CD14-positive monocyte (primary cell): ENCODE data around the gene SERINC1. TPM values are rescaled to one million over a fixed set of nuclear protein-coding genes. Genes with fewer than 3 reads are reported as not detected.

Experiments used
- DNase-seq, 3 donors: peaks; one replicate each; pipeline ENCODE4 v3.0.0-alpha.2; 2011 to 2022
- H2AFZ ChIP-seq: 2 replicates; pipeline ENCODE4 v1.6.0; 2012; ENCODE audit warnings: mild to moderate bottlenecking, low read depth, low read length, inconsistent platforms; ENCODE audit not compliant: insufficient read depth, poor library complexity, severe bottlenecking
- H3K27ac ChIP-seq, 2 donors: 1 replicate in 1 of 2; 2 replicates in 1 of 2; pipeline ENCODE4 v1.5.1; 2012 to 2013; ENCODE audit warnings: low read length in 2 of 2, control low read depth in 1 of 2, inconsistent platforms in 1 of 2, low read depth in 1 of 2, mild to moderate bottlenecking in 1 of 2
- H3K27me3 ChIP-seq, 2 donors: one replicate each; pipeline versions ENCODE4 v1.6.0 to v1.6.1; 2011 to 2013; ENCODE audit warnings: low read length in 2 of 2; ENCODE audit not compliant: control insufficient read depth in 2 of 2, insufficient read depth in 2 of 2
- H3K36me3 ChIP-seq, 2 donors: replicated peaks in 1 of 2; 1 replicate in 1 of 2; 2 replicates in 1 of 2; pipeline versions ENCODE4 v1.5.1 to v1.6.1; 2012 to 2013; ENCODE audit warnings: low read length in 2 of 2, control low read depth in 1 of 2, inconsistent platforms in 1 of 2, mild to moderate bottlenecking in 1 of 2; ENCODE audit not compliant: insufficient read depth in 2 of 2, control insufficient read depth in 1 of 2
- H3K4me1 ChIP-seq, 2 donors: 1 replicate in 1 of 2; 2 replicates in 1 of 2; pipeline versions ENCODE4 v1.5.1 to v1.6.1; 2012 to 2013; ENCODE audit warnings: low read length in 2 of 2, control low read depth in 1 of 2, inconsistent platforms in 1 of 2, mild to moderate bottlenecking in 1 of 2, moderate library complexity in 1 of 2; ENCODE audit not compliant: insufficient read depth in 2 of 2, control insufficient read depth in 1 of 2
- H3K4me2 ChIP-seq: replicated peaks from 2 replicates; pipeline ENCODE3; 2012; ENCODE audit warnings: low read length, moderate library complexity, mild to moderate bottlenecking; ENCODE audit not compliant: poor library complexity, severe bottlenecking; ENCODE audit errors: extremely low read depth
- H3K4me3 ChIP-seq, 3 experiments: fragments of 200-600 bp in 1 of 3; sonication (generic) in 1 of 3; replicated peaks in 1 of 3; 1 replicate in 2 of 3; 2 replicates in 1 of 3; pipeline ENCODE4 v1.5.1; 2011 to 2013; ENCODE audit warnings: low read length in 3 of 3, mild to moderate bottlenecking in 3 of 3, control low read depth in 2 of 3, low read depth in 2 of 3, inconsistent platforms in 1 of 3, moderate library complexity in 1 of 3
- H3K79me2 ChIP-seq: 2 replicates; pipeline ENCODE4 v1.6.0; 2012; ENCODE audit warnings: mild to moderate bottlenecking, control low read depth, inconsistent platforms, low read length, moderate library complexity; ENCODE audit not compliant: insufficient read depth
- H3K9ac ChIP-seq: 2 replicates; pipeline ENCODE4 v1.6.0; 2017; ENCODE audit warnings: low read length, mild to moderate bottlenecking; ENCODE audit not compliant: insufficient read depth, poor library complexity, severe bottlenecking
- H3K9me3 ChIP-seq, 2 donors: replicated peaks in 1 of 2; 1 replicate in 1 of 2; 2 replicates in 1 of 2; pipeline versions ENCODE4 v1.5.1 to v1.6.1; 2012 to 2013; ENCODE audit warnings: low read length in 2 of 2, control low read depth in 1 of 2; ENCODE audit not compliant: control insufficient read depth in 1 of 2, insufficient read depth in 1 of 2
- H4K20me1 ChIP-seq: 2 replicates; pipeline ENCODE4 v1.6.0; 2012; ENCODE audit warnings: mild to moderate bottlenecking, low read length, control low read depth, moderate library complexity; ENCODE audit not compliant: insufficient read depth
- H3K27ac Mint-ChIP-seq, 7 donors: one replicate each; pipeline ENCODE4 v1.8.0; 2020; ENCODE audit warnings: mild to moderate bottlenecking in 7 of 7, mixed read lengths in 7 of 7, moderate library complexity in 6 of 7, inconsistent platforms in 2 of 7
- H3K27me3 Mint-ChIP-seq, 3 donors: one replicate each; pipeline ENCODE4 v1.8.0; 2021 to 2022; ENCODE audit warnings: low read depth in 3 of 3, mild to moderate bottlenecking in 3 of 3, mixed read lengths in 3 of 3, moderate library complexity in 3 of 3, inconsistent platforms in 1 of 3
- H3K36me3 Mint-ChIP-seq, 2 donors: one replicate each; pipeline ENCODE4 v1.8.0; 2020; ENCODE audit warnings: mixed read lengths in 2 of 2, inconsistent platforms in 1 of 2, mild to moderate bottlenecking in 1 of 2
- H3K4me1 Mint-ChIP-seq: one replicate; pipeline ENCODE4 v1.8.0; 2020; ENCODE audit warnings: mild to moderate bottlenecking, mixed read lengths
- H3K4me3 Mint-ChIP-seq, 2 donors: one replicate each; pipeline ENCODE4 v1.8.0; 2020; ENCODE audit warnings: mild to moderate bottlenecking in 2 of 2, mixed read lengths in 2 of 2, moderate library complexity in 1 of 2
- H3K9me3 Mint-ChIP-seq, 7 donors: one replicate each; pipeline ENCODE4 v1.8.0; 2020 to 2022; ENCODE audit warnings: mixed read lengths in 7 of 7, mild to moderate bottlenecking in 6 of 7, moderate library complexity in 6 of 7, inconsistent platforms in 2 of 7
- WGBS: methylation state at CpG from one replicate; pipeline ENCODE4 v1.1.5; 2013; ENCODE audit warnings: missing lambda C conversion rate; ENCODE audit not compliant: insufficient coverage; 5-methylcytosine and 5-hydroxymethylcytosine counted together
- intact Hi-C, 2 donors: fragments of 100-400 bp; cut with micrococcal nuclease; formaldehyde crosslinking; loops; one replicate each; pipeline versions ENCODE4 v1.15.0 to v1.15.1; 2023
- polyA plus RNA-seq, 3 donors: library from polyadenylated mRNA; depleted of rRNA in 1 of 3; unstranded in 2 of 3; stranded (reverse) in 1 of 3; fragments of 300-500 nt in 2 of 3; fragments of >200 nt in 1 of 3; fragmentation: Illumina TruSeq in 2 of 3; gene quantifications; 1 replicate in 2 of 3; 2 replicates in 1 of 3; pipeline ENCODE4 v1.2.3, GENCODE V29; 2012 to 2021
- TF ChIP-seq, protein P1 (sequence below): fragments of 200-600 bp; IDR thresholded peaks from one replicate; pipeline ENCODE4 v1.8.0; 2022; ENCODE audit warnings: antibody characterized with exemption, mild to moderate bottlenecking

SERINC1 gene
- polyA plus RNA-seq, 3 donors = 38.9 to 161 (median 125) TPM

DNA sequence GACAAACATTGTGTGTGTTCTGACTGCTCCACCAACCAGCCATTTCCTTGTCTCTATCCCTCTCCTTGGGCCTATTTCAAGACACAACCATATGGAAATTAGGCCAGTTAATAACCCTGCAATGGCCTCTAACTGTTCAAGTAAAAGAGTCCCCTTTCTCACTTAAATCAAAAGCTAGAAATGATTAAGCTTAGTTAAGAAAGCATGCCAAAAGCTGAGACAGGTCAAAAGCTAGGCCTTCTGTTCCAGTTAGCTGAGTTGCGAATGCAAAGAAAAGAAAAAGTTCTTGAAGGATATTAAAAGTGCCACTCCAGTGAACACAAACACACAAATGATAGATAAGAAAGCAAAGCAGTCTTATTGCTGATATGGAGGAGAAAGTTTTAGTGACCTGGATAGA lies 22.5 kb downstream of the SERINC1 start:
- intact Hi-C loops = no loop called here
- Histone ChIP-seq H2AFZ (no peak overlapping the region), H3K4me1 (no peaks in the 10 kb centered on the region), H4K20me1 (peaks cover 84% of the 10 kb centered on the region), H3K9me3 (no peaks in the 10 kb centered on the region), H3K79me2 (no peaks in the 10 kb centered on the region), H3K4me2 (no peak overlapping the region), H3K36me3 (peaks cover 95 to 100% of the 10 kb centered on the region in 2 donors), H3K27ac (no peak overlapping the region), H3K4me3 (no peak overlapping the region), H3K27me3 (no peaks in the 10 kb centered on the region), H3K9ac (no peak overlapping the region)
- Mint-ChIP-seq H3K4me1 (no peaks in the 10 kb centered on the region), H3K27me3 (no peaks in the 10 kb centered on the region), H3K4me3 (no peak overlapping the region), H3K9me3 (no peaks in the 10 kb centered on the region), H3K36me3 (peaks cover 70 to 88% of the 10 kb centered on the region in 2 donors), H3K27ac (peak overlapping the region in 1 of 7 donors; percentile 24)
- no peak for DNase-seq
- TF ChIP-seq, protein P1, sequence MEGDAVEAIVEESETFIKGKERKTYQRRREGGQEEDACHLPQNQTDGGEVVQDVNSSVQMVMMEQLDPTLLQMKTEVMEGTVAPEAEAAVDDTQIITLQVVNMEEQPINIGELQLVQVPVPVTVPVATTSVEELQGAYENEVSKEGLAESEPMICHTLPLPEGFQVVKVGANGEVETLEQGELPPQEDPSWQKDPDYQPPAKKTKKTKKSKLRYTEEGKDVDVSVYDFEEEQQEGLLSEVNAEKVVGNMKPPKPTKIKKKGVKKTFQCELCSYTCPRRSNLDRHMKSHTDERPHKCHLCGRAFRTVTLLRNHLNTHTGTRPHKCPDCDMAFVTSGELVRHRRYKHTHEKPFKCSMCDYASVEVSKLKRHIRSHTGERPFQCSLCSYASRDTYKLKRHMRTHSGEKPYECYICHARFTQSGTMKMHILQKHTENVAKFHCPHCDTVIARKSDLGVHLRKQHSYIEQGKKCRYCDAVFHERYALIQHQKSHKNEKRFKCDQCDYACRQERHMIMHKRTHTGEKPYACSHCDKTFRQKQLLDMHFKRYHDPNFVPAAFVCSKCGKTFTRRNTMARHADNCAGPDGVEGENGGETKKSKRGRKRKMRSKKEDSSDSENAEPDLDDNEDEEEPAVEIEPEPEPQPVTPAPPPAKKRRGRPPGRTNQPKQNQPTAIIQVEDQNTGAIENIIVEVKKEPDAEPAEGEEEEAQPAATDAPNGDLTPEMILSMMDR = no peak
- no CpG with 5 or more reads among the region's 1 CpG for WGBS

DNA sequence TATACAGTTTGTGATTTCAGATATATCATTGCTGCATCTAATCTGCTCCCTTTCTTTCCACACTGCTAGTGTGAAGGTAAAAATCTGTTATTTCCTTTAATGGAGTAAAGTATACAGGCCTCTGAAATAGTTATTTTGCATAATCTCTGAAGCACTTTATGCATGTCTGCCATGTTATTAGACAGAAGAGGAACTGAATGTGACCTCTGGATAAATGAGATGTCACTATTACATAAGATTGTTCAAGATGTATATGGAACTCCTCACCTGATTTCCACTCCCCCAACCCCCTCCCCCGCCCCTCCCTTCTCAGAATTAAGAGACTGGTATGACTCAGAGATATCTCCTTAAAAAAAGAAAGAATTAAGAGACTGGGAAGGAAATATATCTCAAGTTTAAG lies 26.3 kb downstream of the SERINC1 start:
- Histone ChIP-seq H3K27me3 (no peaks in the 10 kb centered on the region), H2AFZ (no peak overlapping the region), H3K9me3 (no peaks in the 10 kb centered on the region), H3K4me2 (no peak overlapping the region), H3K27ac (no peak overlapping the region), H3K9ac (no peak overlapping the region), H3K4me1 (no peaks in the 10 kb centered on the region), H4K20me1 (peaks cover 74% of the 10 kb centered on the region), H3K79me2 (no peaks in the 10 kb centered on the region), H3K36me3 (peaks cover 84 to 98% of the 10 kb centered on the region in 2 donors), H3K4me3 (no peak overlapping the region)
- H3K4me1 Mint-ChIP-seq = no peaks in the 10 kb centered on the region
- peaks cover 0 to 3% (median under 1%) of the 10 kb centered on the region in 7 donors for H3K9me3 Mint-ChIP-seq
- no peak overlapping the region for H3K4me3 Mint-ChIP-seq
- intact Hi-C loops = no loop called here
- H3K27me3 Mint-ChIP-seq = no peaks in the 10 kb centered on the region
- TF ChIP-seq, protein P1 = no peak
- H3K36me3 Mint-ChIP-seq = peaks cover 66 to 85% of the 10 kb centered on the region in 2 donors
- no peak for DNase-seq
- no peak overlapping the region for H3K27ac Mint-ChIP-seq
- no CpG with 5 or more reads among the region's 1 CpG for WGBS
